GM18870 (cell line): Measurements from ENCODE around the gene GRHL3.

ENCODE experiments used
- ATAC-seq: cut with Tn5 transposase; IDR thresholded peaks from one replicate; pipeline ENCODE4 v1.9.1; 2021; ENCODE audit warnings: moderate library complexity; ENCODE audit not compliant: unreplicated experiment

The GRHL3 gene

GRCh38 chr1:24292887-24293286 is 26.3 kb upstream of the GRHL3 start:
- ATAC-seq: no peak

DNA sequence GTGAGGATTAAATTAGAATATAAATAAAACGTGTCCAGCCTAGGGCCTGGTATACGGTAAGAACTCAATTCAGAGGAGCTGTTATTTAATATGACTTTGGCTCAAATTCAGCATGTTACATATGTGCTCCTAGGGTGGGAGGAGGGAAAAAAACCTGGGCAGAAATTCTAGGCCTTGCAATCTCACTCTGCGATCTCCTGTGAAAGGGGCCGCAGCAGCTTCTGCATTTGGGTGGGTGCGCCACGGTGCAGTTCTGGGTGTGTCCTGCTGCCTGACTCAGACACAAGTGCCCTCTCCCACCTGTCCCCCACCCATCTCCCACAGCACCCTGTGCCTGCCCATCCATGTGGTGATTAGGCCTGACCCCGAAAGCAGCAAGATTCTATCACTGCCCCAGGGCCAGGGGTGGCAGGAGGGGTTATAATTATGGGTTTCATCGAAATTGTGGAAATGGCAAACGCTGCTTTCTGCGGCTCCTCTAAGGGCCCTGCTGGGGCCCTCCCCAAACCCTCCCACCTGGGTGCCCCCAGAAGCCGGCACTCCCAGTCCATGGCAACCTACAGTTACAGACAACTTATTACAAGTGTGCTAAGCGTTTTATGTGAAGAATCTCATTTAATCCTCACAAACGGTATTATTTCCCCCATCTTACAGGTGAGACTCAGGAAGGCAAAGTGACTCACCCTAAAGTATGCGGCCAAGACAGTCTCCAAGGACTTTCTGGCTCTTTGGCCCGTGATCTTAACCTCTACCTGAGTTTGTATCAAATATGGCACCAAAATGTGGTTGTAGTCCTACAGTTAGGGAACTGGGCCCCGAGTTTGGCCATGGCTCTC is 25.5 kb upstream of the GRHL3 start:
- ATAC-seq: no peak

DNA sequence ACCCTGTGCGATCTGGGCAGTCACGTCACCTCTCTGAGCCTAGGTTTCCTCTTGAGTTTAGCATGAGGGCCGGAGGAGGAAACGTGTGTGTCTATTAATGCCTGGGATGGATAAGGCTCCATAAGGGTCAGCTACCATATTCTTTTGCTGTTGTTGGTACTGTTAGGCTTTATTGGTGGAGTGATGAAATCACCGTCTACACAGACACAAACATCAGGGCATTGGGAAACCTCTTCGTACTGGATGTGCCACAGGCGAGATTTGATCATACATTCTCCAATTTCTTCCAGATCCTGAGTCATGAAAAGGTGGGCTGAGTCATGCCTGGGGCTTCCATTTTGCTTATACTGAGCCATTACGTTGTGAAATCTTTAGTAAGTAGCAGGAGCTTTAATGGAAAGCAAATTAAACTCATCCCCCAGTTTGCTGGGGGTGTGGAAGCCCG is 24.9 kb upstream of the GRHL3 start:
- ATAC-seq: no peak

DNA sequence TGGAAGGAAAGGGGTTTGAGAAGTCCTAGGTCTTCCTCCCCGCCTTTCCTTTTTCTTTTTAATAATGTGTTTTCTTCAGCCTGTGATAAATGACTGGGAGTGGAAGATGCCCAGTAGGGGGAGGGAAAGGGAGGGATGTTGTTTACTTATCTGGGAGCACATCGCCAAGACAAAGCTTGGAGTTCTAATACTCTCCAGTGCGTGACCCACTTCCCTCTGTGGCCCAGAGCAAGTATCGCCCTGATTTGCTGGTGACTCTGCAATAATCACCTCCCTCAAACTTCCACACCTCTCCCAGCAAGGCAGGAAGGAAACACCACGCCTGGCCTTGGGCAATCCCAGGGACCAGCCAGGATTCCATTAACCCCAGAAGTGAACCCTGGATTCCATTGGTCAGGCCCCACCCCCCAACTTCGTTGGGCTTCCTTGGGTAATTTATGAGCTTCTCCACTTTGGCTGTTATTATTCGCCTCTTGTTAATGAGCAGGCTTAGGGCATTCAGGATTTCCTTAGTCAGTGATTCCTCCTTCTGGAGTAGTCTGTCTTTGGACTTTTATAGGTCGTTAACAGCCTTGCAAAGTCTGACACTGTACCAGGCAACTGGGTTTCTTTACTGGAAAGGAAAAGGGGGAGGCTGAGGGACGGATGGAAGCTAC is 24.3 kb upstream of the GRHL3 start:
- no peak for ATAC-seq

- ATAC-seq: no peak
Measured at GRCh38 chr1:24295535-24295934, 23.6 kb upstream of the GRHL3 start.

DNA sequence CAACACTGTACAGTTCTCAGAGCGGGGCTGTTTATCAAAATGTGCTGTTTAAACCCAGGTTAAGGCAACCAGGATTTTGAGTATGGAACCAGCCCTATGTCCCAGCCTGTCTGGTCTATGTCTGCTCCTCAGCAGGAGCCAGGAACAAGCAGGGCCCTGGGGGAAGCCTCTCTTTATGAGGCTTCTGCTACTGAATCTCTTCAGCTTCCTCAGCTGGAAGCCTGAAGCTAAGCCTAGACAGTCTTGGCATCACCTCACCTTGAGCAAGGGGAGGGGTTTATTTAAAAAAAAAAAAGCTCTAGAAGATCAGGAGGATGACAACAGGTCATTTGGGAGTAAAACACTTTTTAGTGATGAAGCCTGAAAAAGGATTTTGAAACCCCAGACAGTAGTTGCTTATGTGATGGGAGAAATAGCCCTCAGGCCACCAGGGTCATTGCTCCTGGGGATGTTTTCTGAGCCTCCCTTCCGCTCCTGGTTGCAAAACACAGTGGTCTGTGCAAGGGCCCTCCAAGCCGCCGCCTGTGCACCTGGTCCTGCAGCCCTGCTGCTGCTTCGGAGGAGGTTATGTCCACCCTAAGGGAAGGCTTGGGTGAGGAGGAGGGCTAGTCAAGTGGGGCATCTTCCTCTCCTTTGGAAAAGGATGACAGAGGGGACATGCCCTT is 21.8 kb upstream of the GRHL3 start:
- no peak for ATAC-seq

- ATAC-seq: no peak
Measured at GRCh38 chr1:24297852-24298232, 21.3 kb upstream of the GRHL3 start.

GRCh38 chr1:24298606-24299005 is 20.6 kb upstream of the GRHL3 start:
- no peak for ATAC-seq

- ATAC-seq: no peak
Measured at GRCh38 chr1:24299901-24300300, 19.3 kb upstream of the GRHL3 start.

DNA sequence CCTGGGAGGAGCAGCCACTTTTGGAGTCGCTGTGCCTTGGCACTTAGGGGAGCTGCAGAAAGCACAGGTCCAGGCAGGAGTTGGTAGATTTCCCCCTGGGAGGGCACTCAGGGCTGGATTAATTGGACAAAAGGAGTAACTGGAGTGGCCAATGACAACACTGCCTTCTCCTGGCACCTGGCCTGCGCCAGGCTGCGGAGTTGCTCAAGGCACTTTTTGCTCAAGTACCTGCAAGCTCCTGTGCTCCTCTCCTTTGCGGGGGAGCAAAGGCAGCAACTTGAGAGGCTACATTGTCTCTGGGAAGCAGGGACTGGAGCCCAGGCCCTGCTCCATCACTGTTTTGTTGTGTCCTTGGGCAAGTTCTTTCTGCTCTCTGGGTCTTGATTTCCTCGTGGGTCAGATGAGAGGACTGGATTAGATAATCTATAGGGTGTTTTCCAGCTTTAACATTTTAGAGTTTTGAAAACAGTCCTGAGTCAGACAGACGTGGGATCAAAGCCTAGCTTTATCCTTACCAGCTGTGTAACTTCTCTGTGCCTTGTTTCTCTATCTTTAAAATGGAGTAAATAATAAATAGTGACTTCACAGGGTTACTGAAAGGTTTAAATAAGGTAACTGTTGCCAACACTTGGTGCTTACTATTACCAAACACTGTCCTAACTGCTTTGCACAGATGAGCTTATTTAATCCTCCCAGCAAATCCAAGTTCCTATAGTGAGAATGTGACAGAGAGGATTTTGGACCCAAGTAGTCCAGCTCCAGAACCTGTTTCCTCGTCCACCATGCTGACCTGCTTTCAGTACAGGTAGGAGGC is 18.0 kb upstream of the GRHL3 start:
- no peak for ATAC-seq

DNA sequence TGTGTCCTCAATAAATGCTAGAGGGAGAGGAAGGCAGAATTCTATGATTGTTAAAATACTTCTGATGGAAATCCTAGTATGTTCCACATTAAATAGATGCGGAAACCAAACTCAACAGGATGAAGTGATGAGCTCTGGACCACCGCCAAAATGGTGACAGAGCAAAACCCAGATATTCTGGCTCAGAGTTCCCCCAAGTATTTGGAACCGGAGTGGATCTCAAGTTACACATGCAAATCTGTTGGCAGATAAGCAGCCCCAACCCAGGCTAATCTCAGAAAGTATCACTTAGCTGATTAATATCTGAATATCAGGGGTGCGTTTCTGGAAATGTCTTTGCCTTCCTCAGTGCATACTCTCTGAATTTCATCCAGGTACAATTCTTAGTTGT is 17.4 kb upstream of the GRHL3 start:
- ATAC-seq: no peak

GRCh38 chr1:24302209-24302611 is 16.9 kb upstream of the GRHL3 start:
- ATAC-seq: no peak

DNA sequence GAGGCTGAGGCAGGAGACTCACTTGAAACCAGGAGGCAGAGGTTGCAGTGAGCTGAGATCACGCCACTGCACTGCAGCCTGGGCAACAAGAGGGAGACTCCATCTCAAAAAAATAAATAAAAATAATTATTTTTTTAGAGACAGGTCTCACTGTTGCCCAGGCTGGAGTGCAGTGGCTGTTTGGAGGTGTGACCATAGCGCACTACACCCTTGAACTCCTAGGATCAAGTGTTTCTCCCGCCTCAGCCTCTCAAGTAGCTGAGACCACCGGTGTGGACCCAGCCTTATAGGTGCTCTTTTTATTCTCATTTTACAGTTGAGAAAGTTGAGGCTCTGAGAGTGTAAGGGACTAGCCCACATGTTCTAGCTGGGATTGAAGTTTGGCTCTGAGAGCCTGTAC is 15.6 kb upstream of the GRHL3 start:
- no peak for ATAC-seq

DNA sequence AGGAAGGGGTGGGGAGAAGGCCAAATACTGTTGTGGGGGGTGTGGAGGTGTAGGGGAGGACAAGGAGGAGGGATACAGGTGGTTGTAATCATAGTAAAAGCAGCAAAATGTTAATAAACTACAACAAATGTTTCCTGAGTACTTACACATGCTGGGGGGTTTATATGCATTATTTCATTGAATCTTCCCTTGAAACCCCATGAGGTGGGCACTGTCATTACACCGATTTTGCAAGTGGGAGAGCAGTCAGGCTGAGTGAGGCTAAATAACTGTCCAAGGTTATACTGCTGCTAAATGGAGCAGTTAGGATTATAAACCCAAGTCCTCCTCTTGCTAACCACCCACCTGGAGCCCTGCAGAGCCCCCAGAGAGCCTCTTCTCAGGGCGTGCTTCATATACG is 14.4 kb upstream of the GRHL3 start:
- ATAC-seq: no peak

DNA sequence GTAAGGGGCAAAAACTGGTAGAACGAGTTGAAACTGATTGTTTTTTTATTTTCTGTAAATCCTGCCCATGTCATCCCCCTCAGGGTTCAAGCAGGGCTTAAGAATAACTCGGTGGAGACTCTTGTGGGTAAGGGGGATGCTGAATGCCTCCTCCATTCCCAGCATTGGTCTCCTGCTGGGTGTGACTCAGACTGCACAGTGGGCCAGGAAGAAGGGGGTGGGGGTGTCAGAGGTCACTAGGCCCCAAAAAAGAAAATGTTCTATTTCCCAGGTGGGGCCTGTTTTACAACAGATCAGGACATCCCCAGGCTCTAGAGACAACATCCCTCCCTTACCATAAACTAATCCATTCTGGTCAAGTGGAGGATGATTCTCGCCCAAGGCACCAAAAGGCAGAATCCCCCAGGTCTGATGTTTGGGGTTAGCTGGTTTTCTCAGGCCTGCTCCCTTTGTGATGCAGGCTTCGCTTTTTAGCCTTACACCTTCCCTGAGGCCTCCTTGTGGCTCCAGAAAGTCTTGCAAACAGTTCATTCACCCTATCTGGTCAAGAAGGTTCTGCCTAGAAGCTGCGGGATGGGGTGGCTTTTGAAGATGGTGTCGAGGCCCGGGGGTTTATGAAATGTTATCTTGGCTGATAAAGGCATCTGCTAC is 10.7 kb upstream of the GRHL3 start:
- ATAC-seq: no peak

- ATAC-seq: no peak
Measured at GRCh38 chr1:24309762-24310485, 9.2 kb upstream of the GRHL3 start.

DNA sequence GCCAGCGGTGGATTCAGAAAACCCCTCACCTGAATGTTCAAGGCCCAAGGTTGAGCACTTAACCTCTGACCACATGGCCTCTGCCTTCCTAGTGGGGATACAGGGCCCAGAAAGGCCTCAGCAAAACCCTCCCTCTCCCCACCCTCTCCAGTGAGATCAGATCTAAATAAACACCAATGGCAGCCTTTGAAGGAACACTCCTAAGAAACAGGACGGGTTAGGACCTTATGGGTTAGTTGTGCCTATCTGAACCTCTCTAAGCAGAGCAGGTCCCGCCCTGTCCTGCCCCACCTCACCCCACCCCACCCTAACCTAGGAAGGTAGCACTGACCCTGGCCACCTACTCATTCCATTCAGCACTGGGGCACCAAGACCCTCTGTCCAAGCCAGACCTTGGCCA is 7.9 kb upstream of the GRHL3 start:
- ATAC-seq: no peak

DNA sequence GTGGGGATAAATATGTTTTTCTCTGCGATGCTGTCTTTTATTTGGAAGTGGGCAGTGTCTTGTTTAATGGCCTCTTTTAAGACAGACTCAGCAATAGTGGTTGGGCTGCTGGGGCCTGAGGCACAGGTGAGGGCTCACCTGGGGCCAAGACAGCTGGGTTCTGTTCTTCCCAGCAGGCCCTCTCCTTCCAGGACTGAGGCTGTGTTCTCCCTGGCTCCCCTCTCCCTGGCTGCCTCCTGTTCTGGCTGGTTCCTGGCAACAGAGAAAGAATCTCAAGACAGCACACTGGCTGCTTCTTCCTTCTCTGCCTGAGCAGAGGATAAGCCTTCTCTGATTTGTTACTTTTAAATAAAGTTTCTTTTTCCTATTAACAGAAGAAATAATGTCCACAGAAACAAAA is 7.4 kb upstream of the GRHL3 start:
- ATAC-seq: no peak

- ATAC-seq: no peak
Measured at GRCh38 chr1:24315391-24315790, 3.8 kb upstream of the GRHL3 start.

- no peak for ATAC-seq
Measured at GRCh38 chr1:24316645-24317044, 2.5 kb upstream of the GRHL3 start.
